ENCODE results near the gene TSPAN1. TPM values are rescaled to one million over a fixed set of nuclear protein-coding genes. Genes with fewer than 3 reads are reported as not detected.

The TSPAN1 gene
- total RNA-seq, 1 experiment from 2014 or later, result 134 TPM

DNA sequence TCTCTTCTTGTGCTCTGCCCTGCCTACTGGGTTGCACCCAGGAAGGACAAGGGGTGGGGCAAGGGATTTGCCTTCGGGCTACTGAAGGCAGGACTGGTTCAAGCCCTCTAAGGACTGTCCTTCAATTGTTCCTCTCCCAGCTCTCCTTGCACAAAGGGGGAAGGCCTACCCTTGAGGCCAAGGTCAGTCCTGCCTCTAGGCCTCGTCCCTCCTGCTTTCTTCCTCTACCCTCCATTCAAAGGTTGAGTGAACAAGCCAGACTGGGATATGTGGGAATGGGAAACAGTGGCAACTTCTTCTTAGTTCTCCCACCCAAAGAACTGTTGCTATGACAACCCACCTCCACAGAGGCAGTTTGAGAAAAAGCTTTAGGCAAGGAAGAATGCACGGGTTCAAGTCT is 30.9 kb downstream of the TSPAN1 start:
- intact Hi-C loops (cut with micrococcal nuclease; ENCODE audit: unreplicated experiment), result no loop called here
- Histone ChIP-seq H4K20me1 (ENCODE audit: insufficient read depth) (no peaks in the 10 kb centered on the region), H3K27me3 (ENCODE audit: insufficient read depth, low read depth) (no peaks in the 10 kb centered on the region), H3F3A (ENCODE audit: insufficient read depth, low read depth) (no peaks in the 10 kb centered on the region; the same call in 1 of the 2 replicates), H3K9me3 (ENCODE audit: insufficient read depth, low read depth) (no peaks in the 10 kb centered on the region), H3K27ac (no peak overlapping the region), H3K4me2 (no peak overlapping the region), H3K4me3 (no peak overlapping the region), H2AFZ (no peak overlapping the region), H3K9me2 (ENCODE audit: insufficient read depth) (no peaks in the 10 kb centered on the region), H3K79me2 (ENCODE audit: low read depth) (no peaks in the 10 kb centered on the region), H3K4me1 (replicated peaks; ENCODE audit: insufficient read depth) (peaks cover 4% of the 10 kb centered on the region; the same call in 1 of the 2 replicates), H3K36me3 (ENCODE audit: low read depth) (no peaks in the 10 kb centered on the region)
- TF ChIP-seq EZH2 (IDR thresholded peaks at IDR 0.05; ENCODE audit: low read depth), result no peak
- TF ChIP-seq, protein P1, sequence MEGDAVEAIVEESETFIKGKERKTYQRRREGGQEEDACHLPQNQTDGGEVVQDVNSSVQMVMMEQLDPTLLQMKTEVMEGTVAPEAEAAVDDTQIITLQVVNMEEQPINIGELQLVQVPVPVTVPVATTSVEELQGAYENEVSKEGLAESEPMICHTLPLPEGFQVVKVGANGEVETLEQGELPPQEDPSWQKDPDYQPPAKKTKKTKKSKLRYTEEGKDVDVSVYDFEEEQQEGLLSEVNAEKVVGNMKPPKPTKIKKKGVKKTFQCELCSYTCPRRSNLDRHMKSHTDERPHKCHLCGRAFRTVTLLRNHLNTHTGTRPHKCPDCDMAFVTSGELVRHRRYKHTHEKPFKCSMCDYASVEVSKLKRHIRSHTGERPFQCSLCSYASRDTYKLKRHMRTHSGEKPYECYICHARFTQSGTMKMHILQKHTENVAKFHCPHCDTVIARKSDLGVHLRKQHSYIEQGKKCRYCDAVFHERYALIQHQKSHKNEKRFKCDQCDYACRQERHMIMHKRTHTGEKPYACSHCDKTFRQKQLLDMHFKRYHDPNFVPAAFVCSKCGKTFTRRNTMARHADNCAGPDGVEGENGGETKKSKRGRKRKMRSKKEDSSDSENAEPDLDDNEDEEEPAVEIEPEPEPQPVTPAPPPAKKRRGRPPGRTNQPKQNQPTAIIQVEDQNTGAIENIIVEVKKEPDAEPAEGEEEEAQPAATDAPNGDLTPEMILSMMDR (conservative IDR thresholded peaks at IDR 0.05), result no peak
- ChIA-PET CTCF (interaction anchor here (0.5 kb wide), 1 partner anchor 902 kb away, joined by 8 read pairs; no protein-coding TSS in a partner anchor), POLR2A (ENCODE audit: unreplicated experiment) (interaction anchor here (0.5 kb wide), 1 partner anchor 22 kb away, joined by 3 read pairs; no protein-coding TSS in a partner anchor)
- BruUV-seq (replicated peaks), result no TSS peak
- no peak for DNase-seq

DNA sequence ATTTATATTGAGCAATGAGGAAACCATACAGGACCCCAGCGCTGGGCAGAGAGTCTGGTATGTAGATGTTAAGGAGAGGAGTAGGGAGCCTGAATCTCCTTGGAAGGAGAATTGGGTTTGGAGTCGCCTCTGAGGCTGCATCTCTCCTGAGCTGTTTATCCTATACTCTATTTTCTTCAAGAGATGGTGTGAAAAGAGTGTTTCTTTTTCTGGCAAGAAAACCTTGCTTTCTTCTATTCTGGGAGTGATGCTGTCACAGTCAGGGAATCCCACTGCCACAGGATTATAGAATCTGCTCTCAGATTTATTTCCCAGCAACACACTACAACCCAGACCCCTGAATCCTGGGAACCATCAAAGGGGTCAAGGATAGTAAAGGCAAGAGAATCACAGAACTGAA is 31.5 kb downstream of the TSPAN1 start:
- Histone ChIP-seq H3K27me3 (ENCODE audit: insufficient read depth, low read depth) (no peaks in the 10 kb centered on the region), H3F3A (ENCODE audit: insufficient read depth, low read depth) (no peaks in the 10 kb centered on the region), H3K4me2 (no peak overlapping the region), H3K9me3 (ENCODE audit: insufficient read depth, low read depth) (no peaks in the 10 kb centered on the region), H3K79me2 (ENCODE audit: low read depth) (no peaks in the 10 kb centered on the region), H2AFZ (no peak overlapping the region), H3K4me3 (no peak overlapping the region), H3K4me1 (replicated peaks; ENCODE audit: insufficient read depth) (peaks cover 8% of the 10 kb centered on the region; the same call in 1 of the 2 replicates), H3K36me3 (ENCODE audit: low read depth) (no peaks in the 10 kb centered on the region), H4K20me1 (ENCODE audit: insufficient read depth) (no peaks in the 10 kb centered on the region), H3K9me2 (ENCODE audit: insufficient read depth) (no peaks in the 10 kb centered on the region), H3K27ac (no peak overlapping the region)
- DNase-seq, result no peak
- intact Hi-C loops (cut with micrococcal nuclease; ENCODE audit: unreplicated experiment), result no loop called here
- CTCF ChIA-PET, result interaction anchor here (0.5 to 1.5 kb wide), 3 partner anchors 17 to 903 kb away, joined by 4 to 8 read pairs (median 5); no protein-coding TSS in a partner anchor
- POLR2A ChIA-PET (ENCODE audit: unreplicated experiment), result no interaction called here
- TF ChIP-seq, protein P1 (conservative IDR thresholded peaks at IDR 0.05), result no peak
- no peak for TF ChIP-seq EZH2 (IDR thresholded peaks at IDR 0.05; ENCODE audit: low read depth)
- BruUV-seq (replicated peaks), result no TSS peak

GRCh38 chr1:46210561-46210960 is 35.7 kb downstream of the TSPAN1 start:
- TF ChIP-seq, protein P1 (conservative IDR thresholded peaks at IDR 0.05), result no peak
- TF ChIP-seq EZH2 (IDR thresholded peaks at IDR 0.05; ENCODE audit: low read depth), result no peak
- ChIA-PET CTCF (interaction anchor here (1.8 kb wide), 1 partner anchor 13 kb away, joined by 6 read pairs; no protein-coding TSS in a partner anchor), POLR2A (ENCODE audit: unreplicated experiment) (interaction anchor here (0.5 to 0.6 kb wide), 2 partner anchors 13 to 728 kb away, joined by 7 to 15 read pairs; no protein-coding TSS in a partner anchor)
- Histone ChIP-seq H3F3A (ENCODE audit: insufficient read depth, low read depth) (peaks cover 3% of the 10 kb centered on the region; the same call in 1 of the 2 replicates), H3K4me2 (no peak overlapping the region), H3K27ac (no peak overlapping the region), H3K79me2 (ENCODE audit: low read depth) (no peaks in the 10 kb centered on the region), H3K9me3 (ENCODE audit: insufficient read depth, low read depth) (no peaks in the 10 kb centered on the region), H3K4me1 (replicated peaks; ENCODE audit: insufficient read depth) (peaks cover 8% of the 10 kb centered on the region; the same call in 1 of the 2 replicates), H3K4me3 (no peak overlapping the region), H4K20me1 (ENCODE audit: insufficient read depth) (no peaks in the 10 kb centered on the region), H2AFZ (no peak overlapping the region; the same call in 1 of the 2 replicates), H3K9me2 (ENCODE audit: insufficient read depth) (no peaks in the 10 kb centered on the region), H3K36me3 (ENCODE audit: low read depth) (no peaks in the 10 kb centered on the region), H3K27me3 (ENCODE audit: insufficient read depth, low read depth) (no peaks in the 10 kb centered on the region)
- no TSS peak for BruUV-seq (replicated peaks)
- DNase-seq, result no peak
- intact Hi-C loops (cut with micrococcal nuclease; ENCODE audit: unreplicated experiment), result no loop called here
